Measurements from ENCODE around the gene UBE2E1.

- TF ChIP-seq, protein P1, sequence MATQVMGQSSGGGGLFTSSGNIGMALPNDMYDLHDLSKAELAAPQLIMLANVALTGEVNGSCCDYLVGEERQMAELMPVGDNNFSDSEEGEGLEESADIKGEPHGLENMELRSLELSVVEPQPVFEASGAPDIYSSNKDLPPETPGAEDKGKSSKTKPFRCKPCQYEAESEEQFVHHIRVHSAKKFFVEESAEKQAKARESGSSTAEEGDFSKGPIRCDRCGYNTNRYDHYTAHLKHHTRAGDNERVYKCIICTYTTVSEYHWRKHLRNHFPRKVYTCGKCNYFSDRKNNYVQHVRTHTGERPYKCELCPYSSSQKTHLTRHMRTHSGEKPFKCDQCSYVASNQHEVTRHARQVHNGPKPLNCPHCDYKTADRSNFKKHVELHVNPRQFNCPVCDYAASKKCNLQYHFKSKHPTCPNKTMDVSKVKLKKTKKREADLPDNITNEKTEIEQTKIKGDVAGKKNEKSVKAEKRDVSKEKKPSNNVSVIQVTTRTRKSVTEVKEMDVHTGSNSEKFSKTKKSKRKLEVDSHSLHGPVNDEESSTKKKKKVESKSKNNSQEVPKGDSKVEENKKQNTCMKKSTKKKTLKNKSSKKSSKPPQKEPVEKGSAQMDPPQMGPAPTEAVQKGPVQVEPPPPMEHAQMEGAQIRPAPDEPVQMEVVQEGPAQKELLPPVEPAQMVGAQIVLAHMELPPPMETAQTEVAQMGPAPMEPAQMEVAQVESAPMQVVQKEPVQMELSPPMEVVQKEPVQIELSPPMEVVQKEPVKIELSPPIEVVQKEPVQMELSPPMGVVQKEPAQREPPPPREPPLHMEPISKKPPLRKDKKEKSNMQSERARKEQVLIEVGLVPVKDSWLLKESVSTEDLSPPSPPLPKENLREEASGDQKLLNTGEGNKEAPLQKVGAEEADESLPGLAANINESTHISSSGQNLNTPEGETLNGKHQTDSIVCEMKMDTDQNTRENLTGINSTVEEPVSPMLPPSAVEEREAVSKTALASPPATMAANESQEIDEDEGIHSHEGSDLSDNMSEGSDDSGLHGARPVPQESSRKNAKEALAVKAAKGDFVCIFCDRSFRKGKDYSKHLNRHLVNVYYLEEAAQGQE (IDR thresholded peaks at IDR 0.05), result no peak
- no peak for TF ChIP-seq TAF1 (conservative IDR thresholded peaks at IDR 0.05)
- TF ChIP-seq, protein P2, sequence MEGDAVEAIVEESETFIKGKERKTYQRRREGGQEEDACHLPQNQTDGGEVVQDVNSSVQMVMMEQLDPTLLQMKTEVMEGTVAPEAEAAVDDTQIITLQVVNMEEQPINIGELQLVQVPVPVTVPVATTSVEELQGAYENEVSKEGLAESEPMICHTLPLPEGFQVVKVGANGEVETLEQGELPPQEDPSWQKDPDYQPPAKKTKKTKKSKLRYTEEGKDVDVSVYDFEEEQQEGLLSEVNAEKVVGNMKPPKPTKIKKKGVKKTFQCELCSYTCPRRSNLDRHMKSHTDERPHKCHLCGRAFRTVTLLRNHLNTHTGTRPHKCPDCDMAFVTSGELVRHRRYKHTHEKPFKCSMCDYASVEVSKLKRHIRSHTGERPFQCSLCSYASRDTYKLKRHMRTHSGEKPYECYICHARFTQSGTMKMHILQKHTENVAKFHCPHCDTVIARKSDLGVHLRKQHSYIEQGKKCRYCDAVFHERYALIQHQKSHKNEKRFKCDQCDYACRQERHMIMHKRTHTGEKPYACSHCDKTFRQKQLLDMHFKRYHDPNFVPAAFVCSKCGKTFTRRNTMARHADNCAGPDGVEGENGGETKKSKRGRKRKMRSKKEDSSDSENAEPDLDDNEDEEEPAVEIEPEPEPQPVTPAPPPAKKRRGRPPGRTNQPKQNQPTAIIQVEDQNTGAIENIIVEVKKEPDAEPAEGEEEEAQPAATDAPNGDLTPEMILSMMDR (IDR thresholded peaks at IDR 0.05; ENCODE audit: low read depth, low read length, missing input control), result no peak
- TF ChIP-seq EGR1 (IDR thresholded peaks at IDR 0.05; ENCODE audit: low read depth in 2 of 2), result no peak
- TF ChIP-seq MAX (IDR thresholded peaks at IDR 0.05), result no peak
- TF ChIP-seq RAD21 (IDR thresholded peaks at IDR 0.05), result no peak
- TF ChIP-seq JUND (IDR thresholded peaks at IDR 0.05), result no peak
- no peak for TF ChIP-seq YY1 (IDR thresholded peaks at IDR 0.05)
- no peak for TF ChIP-seq SP1 (IDR thresholded peaks at IDR 0.05)
Observed at GRCh38 chr3:23894254-23895061, 88.7 kb downstream of the UBE2E1 start.

All from liver (tissue), 3 donors.